ENCODE measurements around the gene SALL2.

Gene SALL2

DNA sequence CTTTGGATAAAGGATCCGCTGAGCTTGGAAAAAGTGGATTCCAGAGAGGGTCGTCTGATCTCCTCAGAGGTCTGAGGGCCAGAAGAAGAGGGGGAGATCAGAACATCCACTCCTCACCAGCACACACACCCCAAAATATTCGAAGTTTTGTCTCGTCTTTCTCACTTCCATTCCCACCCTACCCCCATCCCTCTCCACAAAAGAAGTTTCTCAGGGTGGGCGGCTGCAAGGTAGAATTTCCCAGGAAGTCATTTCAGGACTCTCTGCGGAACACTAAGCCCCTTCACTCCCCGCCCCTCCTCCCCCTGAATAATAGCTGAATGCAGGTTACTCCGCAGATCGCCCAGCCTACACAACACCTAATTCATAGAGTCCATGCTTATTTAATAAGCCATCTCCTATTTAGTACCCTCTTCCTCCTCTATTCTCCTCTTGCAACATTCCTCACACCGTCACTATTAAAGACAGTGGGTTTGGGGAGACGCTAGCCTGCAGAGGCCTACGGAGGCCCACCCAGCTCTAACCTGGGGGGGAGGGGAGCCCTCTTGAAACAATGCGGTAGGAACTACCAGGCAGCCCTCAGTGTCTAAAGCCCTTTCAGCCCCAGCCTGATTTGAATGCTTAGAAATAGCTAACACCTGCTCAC is 649 bp upstream of the SALL2 start:
- DNase-seq: no peak

DNA sequence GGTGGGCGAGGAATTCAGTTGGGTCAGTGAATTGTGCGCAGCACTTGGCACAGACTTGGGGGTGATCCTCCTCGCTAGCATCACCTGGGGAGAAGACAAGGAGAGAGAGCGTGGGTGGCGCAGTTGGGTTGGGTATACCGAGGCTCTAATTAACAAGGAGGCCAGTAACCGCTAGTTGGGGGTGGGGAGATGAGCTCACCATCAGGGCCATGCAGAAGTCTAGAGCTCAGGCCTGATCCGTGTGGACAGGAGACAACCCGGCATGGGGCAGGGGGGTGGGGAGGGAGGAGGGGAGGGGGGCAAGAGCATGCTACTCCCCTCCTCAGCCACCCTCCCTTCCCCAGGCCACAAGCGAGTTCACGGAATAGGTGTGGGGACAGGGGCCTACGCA is 580 bp downstream of the SALL2 start:
- no peak for DNase-seq

DNA sequence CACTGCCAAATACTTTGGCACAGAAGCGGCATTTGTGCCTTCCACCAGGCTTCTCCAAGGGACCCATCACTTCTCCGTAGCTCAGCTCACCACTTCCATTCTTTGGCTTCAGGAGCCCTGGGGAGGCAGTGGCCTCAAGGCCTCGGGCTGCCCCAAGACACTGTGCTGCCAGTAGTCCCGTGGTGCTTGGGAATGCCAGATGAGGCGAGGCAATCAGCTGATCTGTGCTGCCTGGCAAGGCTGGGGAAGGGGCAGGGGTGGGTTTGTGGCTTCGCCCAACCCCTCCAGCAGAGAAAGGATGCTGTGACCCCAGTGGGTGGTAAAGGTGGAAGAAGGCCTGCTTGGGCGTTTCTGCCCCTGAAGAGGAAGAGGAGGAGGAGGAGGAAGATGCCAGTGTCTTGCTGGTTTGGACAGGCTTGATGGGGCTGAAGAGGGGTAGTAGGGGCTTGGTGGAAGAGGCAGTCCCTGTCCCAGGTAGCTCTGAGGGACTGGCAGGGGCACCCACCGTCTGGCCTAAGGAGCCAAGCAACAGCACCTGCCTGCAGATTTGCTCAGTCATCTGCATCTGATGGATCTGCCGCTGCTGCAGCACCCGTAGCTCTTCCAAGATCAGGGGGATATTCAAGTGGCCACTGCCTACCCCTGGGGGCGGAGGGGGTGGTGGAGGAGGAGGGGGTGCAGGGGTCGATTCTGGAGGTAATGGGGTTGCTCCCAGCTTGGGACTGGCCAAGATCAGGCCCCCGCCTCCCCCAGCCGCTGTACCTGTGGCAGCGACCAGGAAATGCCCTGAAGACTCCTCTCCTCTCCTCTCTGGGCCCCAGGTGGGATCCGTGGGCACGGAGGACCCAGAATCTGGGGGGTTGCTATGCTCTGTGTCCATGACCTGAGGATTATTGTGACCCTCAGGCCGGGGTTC is 1.3 kb downstream of the SALL2 start:
- DNase-seq: no peak

DNA sequence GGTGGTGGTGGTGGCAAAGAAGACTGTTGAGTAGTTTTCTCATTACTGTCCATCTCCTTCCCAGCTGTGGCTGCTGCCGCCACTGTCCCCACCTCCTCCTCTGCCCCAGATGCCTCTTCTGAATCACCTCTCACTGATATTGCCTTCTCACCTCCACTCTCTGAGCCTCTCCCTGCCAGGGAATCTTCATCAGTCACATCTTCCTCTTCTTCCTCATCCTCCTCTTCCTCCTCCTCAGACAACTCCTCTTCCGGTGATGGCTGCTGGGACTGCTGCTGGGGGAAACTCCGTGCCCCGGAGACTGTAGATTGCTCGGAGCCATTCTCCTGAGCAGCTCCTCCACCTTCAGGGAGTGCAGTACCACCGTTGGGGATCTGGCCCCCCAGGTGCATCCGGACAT is 2.9 kb downstream of the SALL2 start:
- DNase-seq: no peak

DNA sequence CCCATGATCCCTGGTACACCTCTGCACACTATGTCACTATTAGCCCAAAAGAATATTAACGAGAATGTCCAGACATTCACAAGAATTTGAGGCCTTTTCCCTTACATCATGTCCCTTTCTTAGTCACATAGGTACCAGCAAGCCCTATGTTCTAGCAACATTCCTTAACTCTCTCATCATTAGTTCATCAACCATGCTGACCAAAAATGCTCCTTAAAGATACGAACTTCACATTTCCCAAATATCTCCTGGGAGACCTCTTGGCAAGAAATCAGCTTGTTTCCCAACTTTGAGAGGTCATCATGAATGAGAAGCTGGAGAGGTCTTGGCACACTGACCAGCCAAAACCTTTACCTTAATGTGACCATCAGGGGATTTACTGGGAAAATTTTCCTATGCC is 4.6 kb downstream of the SALL2 start:
- DNase-seq: no peak

DNA sequence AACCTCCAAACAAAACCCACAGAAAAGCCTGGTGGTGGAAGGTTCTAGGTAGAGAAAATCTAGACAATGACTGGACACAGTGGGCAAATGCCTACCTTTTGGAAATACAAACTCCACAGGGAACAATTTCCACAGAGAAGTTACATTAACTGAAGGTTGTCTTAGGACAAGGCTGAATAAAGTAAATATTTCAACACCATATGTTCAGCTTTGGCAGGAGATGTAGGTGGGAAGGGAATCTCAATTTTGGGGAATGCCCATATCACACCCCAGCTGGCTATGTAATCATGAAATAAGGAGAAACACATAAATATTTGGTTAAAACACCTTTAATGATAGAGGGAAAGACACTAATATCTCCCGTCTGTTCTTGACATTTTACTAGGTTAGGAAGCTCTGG is 5.4 kb downstream of the SALL2 start:
- no peak for DNase-seq

DNA sequence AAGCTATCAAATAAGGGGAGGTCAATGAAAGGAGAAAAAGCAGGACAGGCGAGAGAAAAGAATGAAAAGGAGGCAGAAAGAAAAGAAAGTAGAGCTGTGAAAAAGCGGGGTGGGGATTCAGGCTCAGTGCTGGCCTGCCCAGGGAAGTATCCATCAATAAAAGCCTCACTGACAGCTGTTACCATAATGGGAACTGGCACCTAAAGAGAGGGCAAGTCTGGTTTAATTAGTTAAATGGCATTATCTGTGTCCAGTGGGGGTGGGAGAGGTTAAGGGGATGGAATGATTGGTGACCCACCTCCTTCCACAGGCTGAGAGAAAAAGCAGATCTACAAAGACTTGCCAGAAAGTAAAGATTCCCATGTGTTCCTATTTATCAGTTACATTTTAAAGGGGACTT is 7.4 kb downstream of the SALL2 start:
- DNase-seq: no peak

DNA sequence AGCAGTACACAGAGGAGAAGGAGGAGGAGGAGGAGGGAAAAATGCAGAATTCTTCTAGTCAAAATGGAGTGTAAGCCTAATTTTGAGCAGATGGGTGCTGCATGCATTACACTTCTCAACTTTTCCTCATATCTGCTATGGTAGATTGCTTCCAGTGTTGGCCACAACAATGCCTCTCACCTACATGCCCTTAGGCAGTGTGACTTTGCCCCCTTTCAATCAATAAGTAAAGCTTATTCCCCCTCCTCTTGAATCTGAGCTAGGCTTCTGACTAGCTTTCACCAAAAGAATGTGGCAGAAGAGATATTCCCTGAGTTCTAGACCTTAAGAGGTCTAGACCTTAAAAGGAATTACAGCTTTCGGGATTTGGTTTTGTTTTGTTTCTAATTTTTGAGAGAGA is 11.8 kb downstream of the SALL2 start:
- DNase-seq: no peak

DNA sequence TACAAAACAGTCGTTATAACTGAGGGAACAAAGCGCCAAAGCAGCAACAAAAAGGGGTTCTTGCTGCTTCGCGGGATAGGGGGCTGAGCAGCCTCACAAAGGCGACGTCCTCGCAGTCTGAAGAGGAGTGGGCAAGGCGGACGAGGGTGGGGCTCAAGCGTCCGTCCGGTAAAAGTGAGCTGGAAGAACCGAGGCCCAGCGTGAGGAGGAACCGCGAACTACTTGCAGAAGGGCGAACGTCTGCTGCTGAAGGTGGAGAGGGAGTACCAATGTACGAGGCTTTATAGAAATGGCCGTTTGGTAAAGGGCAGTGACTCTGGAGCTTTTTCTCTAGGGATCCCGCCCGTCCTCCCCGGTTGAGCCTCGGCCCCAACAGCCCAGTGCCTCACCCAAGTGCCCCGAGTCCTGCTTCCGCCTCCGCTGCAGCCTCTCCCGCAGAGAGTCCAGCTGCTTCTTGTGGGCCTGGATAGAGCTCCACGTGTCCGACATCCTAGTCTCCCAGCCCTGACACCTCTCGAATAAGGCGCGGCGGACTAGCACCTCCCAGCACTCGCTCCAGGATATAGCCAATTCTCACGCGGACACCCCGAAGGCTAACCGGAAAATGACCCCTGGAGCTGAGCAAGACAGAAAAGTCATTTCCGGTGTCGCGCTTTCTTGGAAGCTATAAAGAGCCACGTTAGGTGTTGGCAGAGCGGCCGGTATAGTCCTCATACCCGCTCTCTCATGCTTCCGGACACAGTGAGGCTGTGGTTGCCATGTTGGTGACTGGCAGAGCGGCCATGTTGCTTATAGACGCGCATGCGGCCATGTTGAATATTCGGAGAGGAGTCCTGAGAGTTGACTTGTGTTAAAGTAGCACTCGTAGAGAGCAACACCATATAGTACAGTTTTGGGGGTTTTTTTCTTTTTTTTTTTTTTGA is 15.2 kb downstream of the SALL2 start, which contains the start of gene METTL3:
TSS of gene METTL3 (minus strand) at position 606 of the 923 bp plus-strand sequence. CDS start at position 489, 117 bp downstream.
- DNase-seq: peak; percentile 95 to 97

DNA sequence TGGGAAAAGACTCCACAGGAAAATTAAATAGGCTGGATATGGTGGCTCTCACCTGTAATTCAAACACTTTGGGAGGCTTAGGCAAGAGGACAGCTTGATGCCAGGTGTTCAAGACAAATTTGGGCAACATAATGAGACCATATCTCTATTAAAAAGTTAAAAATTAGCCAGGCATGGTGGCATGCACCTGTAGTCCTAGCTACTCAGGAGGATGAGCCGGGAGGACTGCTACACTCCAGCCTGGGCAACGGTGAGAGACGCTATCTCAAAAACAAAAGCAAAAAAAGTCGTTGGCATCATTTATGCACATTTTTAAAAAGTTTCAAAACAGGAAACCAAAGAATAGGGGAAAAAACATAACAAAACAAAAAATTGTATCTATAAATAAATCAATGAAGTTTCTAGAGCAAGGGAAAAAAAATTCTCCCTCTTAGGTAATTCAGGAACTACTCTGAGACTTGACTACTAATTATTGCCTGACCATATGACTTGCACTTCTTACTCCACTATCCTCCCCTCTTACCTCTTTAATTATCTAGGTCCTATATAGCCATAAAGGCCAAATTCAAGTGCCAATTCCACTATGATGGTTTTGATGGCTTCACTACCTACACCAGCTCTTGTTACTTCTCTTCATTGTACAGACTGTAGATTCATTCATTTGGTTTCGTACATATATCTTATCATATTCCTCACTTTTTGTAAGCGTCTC is 16.6 kb downstream of the SALL2 start:
- no peak for DNase-seq

DNA sequence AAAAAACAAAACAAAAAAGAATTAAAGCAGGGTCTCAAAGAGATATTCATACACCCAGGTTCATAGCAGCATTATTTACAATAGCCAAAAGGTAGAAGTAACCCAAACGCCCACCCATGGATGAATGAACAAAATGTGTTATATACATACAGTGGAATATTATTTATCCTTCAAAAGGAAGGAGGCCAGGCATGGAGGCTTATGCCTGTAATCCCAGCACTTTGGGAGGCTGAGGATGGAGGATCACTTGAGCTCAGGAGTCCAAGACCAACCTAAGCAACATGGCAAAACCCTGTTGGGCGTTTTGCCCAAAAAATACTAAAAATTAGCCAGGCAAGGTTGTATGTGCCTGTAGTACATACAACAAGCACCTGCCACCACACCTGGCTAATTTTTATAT is 19.6 kb downstream of the SALL2 start:
- DNase-seq: no peak

DNA sequence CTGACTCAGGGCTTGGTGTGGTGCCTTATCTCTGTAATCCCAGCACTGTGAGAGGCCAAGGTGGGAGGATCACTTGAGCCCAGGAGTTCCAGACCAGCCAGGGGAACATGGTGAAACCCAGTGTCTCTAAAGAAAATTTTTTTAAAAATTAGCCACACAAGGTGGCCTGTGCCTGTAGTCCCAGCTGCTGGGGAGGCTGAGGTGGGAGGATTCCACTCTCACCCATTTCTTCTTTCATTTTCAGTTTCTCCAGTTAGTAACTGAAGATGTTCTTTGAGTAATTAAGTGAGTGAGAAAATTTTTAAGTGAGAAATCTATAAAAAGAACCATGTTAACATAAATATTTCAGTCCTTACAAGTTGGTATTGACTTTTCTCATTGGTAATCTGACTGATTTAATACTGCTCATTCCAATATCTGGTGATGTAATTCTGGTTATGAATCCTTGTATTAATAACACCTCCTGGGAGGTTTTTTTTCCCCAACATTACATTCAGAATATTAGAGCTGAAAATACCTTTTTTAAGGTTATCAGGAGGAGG is 21.1 kb downstream of the SALL2 start:
- peak in 1 of 2 donors; percentile 46 for DNase-seq

DNA sequence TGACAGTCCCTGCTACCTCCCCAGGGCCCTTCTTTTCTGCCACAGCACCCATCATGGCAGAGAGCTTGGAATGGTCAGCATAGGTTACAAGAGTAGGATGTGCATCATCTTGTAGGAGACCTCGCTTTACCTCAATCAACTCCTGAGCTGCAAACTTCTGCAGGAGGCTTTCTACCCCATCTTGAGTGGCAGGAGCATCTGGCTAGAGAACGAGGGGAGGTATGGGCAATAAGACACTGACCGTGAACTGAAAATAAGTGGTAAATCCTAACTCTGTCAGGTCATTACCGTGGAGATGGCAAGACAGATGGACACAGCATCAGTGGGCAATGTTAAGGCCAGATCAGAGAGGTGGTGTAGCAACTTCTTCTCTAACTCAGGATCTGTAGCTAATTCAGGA is 22.8 kb downstream of the SALL2 start:
- no peak for DNase-seq

DNA sequence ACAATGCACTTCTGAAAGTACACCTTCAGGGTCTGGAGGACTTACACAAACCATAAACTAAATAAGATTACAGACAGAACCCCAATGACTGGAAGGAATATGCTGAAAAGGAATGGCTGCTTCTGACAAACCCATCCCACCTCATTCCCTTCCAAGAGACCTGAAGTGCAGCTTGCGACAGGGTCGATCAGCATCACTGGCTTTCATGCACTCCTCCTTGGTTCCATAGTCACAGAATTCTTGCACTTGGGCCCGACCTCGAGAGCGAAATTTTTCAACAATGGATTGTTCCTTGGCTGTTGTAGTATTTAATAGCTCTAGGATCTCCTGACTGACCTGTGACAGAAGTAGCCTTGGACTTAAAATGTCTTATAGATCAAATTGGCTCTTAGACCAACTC is 24.6 kb downstream of the SALL2 start:
- no peak for DNase-seq

DNA sequence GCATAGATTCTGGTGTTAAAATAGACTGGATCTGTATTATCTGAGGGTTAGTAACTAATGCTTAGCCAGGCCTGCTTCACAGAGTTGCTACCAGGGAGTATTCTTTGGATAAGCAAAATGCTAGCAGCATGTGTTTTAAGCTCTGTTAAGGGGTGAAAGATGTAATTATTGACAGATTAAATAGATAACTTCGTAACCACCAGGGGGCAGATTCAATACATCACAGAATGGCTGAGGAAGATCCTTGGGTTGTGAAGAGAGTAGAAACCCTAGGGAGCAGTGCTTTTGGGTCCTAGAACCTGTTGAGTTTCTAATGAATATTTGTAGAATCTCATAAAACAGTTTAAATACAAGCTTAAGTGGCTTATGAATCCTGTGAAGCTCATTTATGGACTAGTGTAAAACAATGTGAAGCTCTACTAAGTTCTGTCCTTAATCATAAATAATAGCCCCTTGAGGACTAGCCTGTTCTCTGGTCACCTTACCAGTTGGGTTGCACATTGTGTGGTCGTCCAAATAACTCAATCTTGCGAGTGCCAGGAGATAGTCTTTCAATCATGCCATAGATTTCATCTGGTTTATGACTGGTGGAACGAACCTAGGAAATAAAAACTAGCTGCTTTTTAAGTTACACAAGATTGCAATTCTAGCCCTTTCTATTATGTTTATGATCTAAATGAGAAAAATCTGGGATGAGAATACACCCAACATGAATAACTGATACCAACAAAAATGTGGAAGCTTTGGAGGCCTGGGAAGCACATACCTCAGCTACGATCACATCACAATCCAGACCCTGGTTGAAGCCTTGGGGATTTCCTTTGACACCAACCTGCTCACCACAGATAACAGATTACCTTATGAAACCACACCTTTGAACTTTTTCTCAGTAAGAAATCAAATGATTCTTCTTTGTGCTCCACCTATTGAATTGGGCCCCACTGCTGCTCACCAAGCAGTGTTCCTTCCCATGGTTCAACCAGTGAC is 27.3 kb downstream of the SALL2 start:
- peak; percentile 9 to 73 for DNase-seq

DNA sequence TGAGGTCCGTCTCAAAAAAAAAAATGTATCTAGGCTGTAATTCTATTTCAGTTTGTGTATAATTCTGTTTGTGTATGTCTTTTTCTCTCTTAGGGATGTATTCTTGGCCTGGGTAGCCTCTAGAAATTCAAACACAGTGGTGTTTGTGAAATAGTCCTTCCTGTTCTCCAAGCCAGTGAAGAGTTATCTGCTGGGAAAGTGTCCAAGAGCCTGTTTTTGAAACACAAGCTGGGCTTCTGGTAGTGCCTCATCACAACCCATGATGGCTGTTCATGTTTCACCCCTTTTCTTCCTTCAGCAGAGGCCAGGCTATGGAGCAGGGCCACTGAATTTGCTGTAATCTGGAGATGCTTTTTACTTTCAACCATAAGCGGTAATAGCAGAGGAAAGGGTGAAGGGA is 29.7 kb downstream of the SALL2 start:
- no peak for DNase-seq

DNA sequence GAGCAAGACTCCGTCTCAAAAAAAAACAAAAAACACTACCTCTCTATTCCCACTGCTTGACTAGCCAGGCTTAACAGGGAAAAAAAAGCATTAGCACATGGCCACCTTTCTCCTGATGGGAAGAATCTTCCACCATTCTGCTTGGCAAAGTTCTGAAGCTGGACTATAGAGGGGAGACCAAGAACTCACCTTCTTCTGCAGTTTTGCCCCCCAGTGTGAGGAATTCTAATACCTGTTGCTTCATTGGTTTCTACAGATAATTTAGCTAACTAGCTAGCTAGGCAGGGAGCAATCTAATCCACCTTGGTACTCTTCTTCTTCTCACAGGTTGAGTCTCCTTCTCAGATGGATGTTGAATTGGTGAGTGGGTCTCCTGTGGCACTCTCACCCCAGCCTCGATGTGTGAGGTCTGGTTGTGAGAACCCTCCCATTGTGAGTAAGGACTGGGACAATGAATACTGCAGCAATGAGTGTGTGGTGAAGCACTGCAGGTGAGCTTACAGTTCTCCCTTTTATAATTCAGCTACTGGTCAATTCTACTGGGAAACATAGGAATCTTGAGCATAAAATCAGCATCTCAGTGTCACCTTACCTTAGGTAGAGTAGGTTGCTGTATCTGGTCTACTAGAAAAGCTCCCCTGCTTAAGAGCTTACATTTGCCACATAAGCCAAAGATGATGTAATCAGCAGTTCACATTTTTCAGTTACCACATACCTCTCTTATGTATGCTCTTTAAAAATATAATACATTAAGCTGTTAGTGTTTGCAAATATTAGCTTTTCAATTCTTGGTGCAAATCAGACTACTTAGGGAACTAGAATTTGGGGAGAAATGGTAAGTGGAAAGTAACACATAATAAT is 31.0 kb downstream of the SALL2 start:
- no peak for DNase-seq

DNA sequence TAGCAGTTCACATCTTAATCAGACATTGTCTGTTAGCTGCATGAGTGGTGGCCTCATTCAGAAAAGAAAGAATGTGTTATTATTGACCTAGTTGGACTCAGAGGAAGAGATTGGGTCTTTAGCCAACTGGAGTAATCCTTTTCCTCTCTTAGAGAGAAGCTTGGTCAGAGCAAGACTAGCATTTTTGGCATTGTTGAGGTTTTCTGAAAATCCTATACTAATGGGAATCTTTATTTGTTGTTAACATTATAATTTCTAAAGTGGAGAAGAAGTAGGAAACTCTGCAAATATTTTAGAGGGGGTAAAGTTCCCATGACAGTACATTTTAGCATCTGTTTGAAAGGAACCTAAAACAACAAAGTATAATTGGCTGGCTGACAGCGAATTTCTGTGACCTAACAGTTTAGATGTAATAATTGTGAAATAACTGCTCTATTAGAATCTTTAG is 39.5 kb downstream of the SALL2 start:
- DNase-seq: no peak

DNA sequence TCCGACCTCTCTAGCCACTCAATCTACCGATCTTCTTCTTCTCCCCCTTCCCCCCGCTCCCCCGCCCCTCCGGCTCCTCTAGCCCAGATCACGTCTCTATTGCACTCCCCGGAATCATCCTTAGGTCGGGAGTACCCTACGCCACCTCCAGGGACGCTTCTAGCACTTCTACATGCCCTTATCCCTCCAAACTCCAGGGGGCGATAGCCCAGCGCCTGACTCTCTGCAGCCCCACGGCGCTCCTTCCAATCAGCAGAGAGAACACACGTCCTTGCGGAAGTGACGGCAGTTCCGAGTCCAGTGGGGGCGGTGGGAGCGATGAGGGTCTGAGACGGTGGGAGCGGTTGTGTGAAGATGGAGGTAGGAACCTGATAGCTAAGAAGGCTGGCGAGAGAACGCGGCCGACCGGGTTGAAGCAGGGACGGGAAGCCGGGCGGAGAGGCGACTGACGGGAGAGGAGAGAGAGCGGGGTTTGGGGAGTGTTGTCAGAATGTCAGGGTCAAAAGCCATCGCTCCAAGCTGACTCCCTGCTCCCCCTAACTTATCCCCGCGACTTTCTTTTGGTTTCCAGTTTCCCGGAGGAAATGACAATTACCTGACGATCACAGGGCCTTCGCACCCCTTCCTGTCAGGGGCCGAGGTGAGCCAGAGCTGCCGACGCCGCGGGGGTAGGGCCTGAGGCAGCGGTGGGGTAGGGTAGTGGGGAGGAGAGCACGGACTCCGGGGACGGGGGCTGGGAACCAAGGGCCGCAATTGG is 49.0 kb downstream of the SALL2 start, which contains the start of the genes RAB2B and TOX4:
TSS of gene RAB2B (minus strand) at position 35 of the 757 bp plus-strand sequence. CDS start 87 bp downstream, outside the sequence.
TSS of gene TOX4 (plus strand) at position 271 of the 757 bp plus-strand sequence. CDS start at position 355, 84 bp downstream.
- peak; percentile 97 to 99 for DNase-seq
